Measurements from ENCODE around the gene GRHL1. TPM values are rescaled to one million over a fixed set of nuclear protein-coding genes. Genes with fewer than 3 reads are reported as not detected.

GRHL1 gene
- total RNA-seq, 1 donor from 2014 or later: 6.2 TPM

DNA sequence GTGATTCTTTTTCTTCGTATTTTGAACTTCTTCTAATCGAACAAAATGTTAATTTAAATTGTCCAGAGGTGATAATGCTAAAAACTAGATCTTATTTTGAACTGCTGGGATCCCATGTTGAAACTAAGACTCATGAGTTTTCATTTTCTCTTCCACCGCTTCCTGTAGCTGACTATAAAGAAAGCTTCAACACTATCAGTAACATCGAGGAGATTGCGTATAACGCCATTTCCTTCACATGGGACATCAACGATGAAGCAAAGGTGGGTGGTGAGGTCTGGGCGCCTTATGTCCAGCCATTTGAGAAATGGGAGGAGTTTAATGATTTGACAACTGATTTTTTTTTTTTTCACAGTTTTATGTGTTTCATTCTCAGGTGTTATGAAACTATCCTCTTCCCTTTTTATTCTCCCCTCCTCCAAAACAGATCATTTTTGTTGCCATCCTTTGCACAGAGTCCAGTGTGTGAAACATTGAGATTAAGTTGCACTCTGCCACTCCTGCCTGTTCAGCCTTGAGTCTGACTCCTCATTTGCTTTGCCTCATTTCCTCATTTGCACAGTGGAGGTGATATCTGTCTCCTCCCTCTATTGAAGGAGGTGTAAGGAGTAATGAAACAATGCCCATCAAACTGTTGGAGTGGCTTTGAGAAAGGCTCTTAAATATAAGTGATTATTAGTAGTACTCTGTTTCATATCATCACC, 13.8 kb downstream of the GRHL1 start:
- Histone ChIP-seq H3K4me3 (ENCODE audit: low read depth, low read length) (no peak overlapping the region), H3K27me3 (ENCODE audit: control insufficient read depth, insufficient read depth, low read length) (no peaks in the 10 kb centered on the region), H3K36me3 (ENCODE audit: control insufficient read depth, insufficient read depth, low read length) (no peaks in the 10 kb centered on the region)
- TF ChIP-seq CTCF (IDR thresholded peaks at IDR 0.05; ENCODE audit: insufficient read depth, low read length, poor library complexity, severe bottlenecking): no peak
- DNase-seq (ENCODE audit: low read depth): no peak

DNA sequence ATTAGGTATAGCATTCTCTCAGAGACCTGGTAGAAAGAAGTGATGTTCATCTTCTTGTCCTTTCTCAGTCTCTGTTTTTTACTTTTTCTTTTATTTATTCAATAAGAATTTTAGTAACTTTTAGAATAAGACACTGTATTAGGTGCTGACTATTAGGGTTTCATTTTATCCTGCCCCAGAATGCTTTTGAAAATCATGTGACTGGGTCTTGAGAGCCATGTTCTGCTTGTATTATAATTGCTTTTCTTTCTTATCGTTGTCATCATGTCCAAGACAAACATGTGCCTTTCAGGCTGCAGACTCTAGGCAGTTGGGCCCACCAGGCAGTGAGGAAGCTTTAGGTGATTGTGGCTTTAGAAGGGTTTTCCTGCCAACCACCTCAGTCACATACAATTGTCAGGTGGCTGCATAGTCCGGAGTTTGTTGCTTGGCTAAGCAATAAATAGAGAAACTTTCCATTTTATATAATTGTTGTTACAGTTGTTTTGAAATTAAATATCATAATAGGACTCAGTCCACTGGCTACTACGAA, 15.1 kb downstream of the GRHL1 start:
- no peaks in the 10 kb centered on the region for H3K27me3 ChIP-seq (ENCODE audit: control insufficient read depth, insufficient read depth, low read length)
- DNase-seq (ENCODE audit: low read depth): no peak
- TF ChIP-seq CTCF (IDR thresholded peaks at IDR 0.05; ENCODE audit: insufficient read depth, low read length, poor library complexity, severe bottlenecking): no peak

GRCh38 chr2:9967053-9967775, 15.7 kb downstream of the GRHL1 start:
- no peaks in the 10 kb centered on the region for H3K36me3 ChIP-seq (ENCODE audit: control insufficient read depth, insufficient read depth, low read length)
- no peak for TF ChIP-seq CTCF (IDR thresholded peaks at IDR 0.05; ENCODE audit: insufficient read depth, low read length, poor library complexity, severe bottlenecking)
- no peak overlapping the region for H3K4me3 ChIP-seq (ENCODE audit: low read depth, low read length)
- no peaks in the 10 kb centered on the region for H3K27me3 ChIP-seq (ENCODE audit: control insufficient read depth, insufficient read depth, low read length)
- no peak for DNase-seq (ENCODE audit: low read depth)

More for the DNA sequence above, 15.1 kb downstream of the GRHL1 start:
- H3K4me3 ChIP-seq (ENCODE audit: low read depth, low read length): no peak overlapping the region
- H3K36me3 ChIP-seq (ENCODE audit: control insufficient read depth, insufficient read depth, low read length): no peaks in the 10 kb centered on the region

DNA sequence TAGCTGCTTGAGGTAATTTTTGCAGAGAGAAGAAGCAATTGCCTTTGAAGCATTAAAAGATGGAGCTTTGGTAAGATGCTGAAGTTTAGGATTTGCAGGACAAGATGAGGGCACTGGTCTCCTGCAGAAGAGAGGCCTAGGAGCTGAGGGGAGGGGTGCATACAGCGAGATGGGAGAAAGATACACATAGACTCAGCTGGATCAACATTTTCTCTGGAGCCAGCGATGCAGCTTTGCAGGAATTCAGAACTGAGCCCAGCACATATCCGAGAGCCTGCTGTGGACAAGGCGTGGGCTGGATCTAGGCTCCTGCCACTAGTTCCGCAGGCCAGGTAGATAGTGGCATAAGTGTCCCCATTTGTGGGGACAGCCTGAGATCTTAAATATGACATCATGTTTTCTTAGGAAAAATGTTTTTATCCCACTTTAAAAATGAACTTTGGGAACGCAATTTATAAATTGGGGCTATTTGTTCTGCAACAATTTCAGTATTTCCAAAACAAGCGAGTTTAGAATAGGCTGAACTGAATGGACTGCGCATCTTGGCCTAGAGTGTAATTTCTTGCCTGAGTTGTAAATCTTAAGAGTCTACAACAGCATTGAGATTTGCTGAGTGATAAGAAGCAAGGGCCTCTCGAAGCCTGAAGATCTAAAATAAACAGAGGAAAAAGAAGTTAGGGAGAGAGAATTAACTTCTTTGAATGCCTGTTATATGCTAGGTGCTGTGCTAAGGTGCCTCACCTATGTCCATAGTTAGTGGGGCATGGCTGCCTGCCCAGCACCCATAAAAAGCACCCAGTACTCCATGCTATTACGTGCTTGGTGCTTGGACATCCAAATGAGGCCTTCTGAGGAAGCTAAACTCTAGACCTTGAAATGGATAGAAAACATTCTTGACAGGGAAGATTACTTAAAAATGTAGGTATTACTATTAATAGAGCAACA, 17.3 kb downstream of the GRHL1 start:
- Histone ChIP-seq H3K36me3 (ENCODE audit: control insufficient read depth, insufficient read depth, low read length) (no peaks in the 10 kb centered on the region), H3K4me3 (ENCODE audit: low read depth, low read length) (no peak overlapping the region), H3K27me3 (ENCODE audit: control insufficient read depth, insufficient read depth, low read length) (no peaks in the 10 kb centered on the region)
- TF ChIP-seq CTCF (IDR thresholded peaks at IDR 0.05; ENCODE audit: insufficient read depth, low read length, poor library complexity, severe bottlenecking): no peak
- no peak for DNase-seq (ENCODE audit: low read depth)

- TF ChIP-seq CTCF (IDR thresholded peaks at IDR 0.05; ENCODE audit: insufficient read depth, low read length, poor library complexity, severe bottlenecking): no peak
- Histone ChIP-seq H3K4me3 (ENCODE audit: low read depth, low read length) (no peak overlapping the region), H3K36me3 (ENCODE audit: control insufficient read depth, insufficient read depth, low read length) (no peaks in the 10 kb centered on the region), H3K27me3 (ENCODE audit: control insufficient read depth, insufficient read depth, low read length) (no peaks in the 10 kb centered on the region)
- no peak for DNase-seq (ENCODE audit: low read depth)
Measured at GRCh38 chr2:9970200-9971044, 18.9 kb downstream of the GRHL1 start.
